Measurements from ENCODE around the gene ARPP21.

Gene ARPP21

GRCh38 chr3:35737527-35737926 lies 98.2 kb downstream of the ARPP21 start:
- Histone ChIP-seq H3K9me3 (ENCODE audit: control insufficient read depth, insufficient read depth, low read length) (no peaks in the 10 kb centered on the region), H3K27me3 (ENCODE audit: control insufficient read depth, insufficient read depth, low read length) (peaks cover 3% of the 10 kb centered on the region; the same call in 1 of the 2 replicates), H3K36me3 (ENCODE audit: control insufficient read depth, insufficient read depth, low read length) (no peaks in the 10 kb centered on the region), H3K4me1 (ENCODE audit: control insufficient read depth, insufficient read depth, low read length) (peaks cover 7% of the 10 kb centered on the region; the same call in 1 of the 2 replicates), H3K27ac (ENCODE audit: low read depth, low read length) (no peak overlapping the region), H3K4me3 (ENCODE audit: low read depth, low read length) (no peak overlapping the region), H3K9ac (ENCODE audit: low read depth, low read length) (no peak overlapping the region)

- H3K27me3 ChIP-seq (ENCODE audit: control insufficient read depth, insufficient read depth, low read length), result peaks cover 6% of the 10 kb centered on the region; the same call in 1 of the 2 replicates
- no peak overlapping the region for H3K27ac ChIP-seq (ENCODE audit: low read depth, low read length)
- H3K9me3 ChIP-seq (ENCODE audit: control insufficient read depth, insufficient read depth, low read length), result no peaks in the 10 kb centered on the region
- H3K4me3 ChIP-seq (ENCODE audit: low read depth, low read length), result no peak overlapping the region
- no peaks in the 10 kb centered on the region for H3K36me3 ChIP-seq (ENCODE audit: control insufficient read depth, insufficient read depth, low read length)
- H3K9ac ChIP-seq (ENCODE audit: low read depth, low read length), result no peak overlapping the region
- peaks cover 7% of the 10 kb centered on the region; the same call in 1 of the 2 replicates for H3K4me1 ChIP-seq (ENCODE audit: control insufficient read depth, insufficient read depth, low read length)
Observed at GRCh38 chr3:35737934-35738706, 98.8 kb downstream of the ARPP21 start.

GRCh38 chr3:35739181-35739809 lies 100.0 kb downstream of the ARPP21 start:
- Histone ChIP-seq H3K27me3 (ENCODE audit: control insufficient read depth, insufficient read depth, low read length) (peaks cover 18% of the 10 kb centered on the region), H3K36me3 (ENCODE audit: control insufficient read depth, insufficient read depth, low read length) (no peaks in the 10 kb centered on the region), H3K9me3 (ENCODE audit: control insufficient read depth, insufficient read depth, low read length) (no peaks in the 10 kb centered on the region), H3K9ac (ENCODE audit: low read depth, low read length) (no peak overlapping the region), H3K27ac (ENCODE audit: low read depth, low read length) (no peak overlapping the region), H3K4me3 (ENCODE audit: low read depth, low read length) (no peak overlapping the region), H3K4me1 (ENCODE audit: control insufficient read depth, insufficient read depth, low read length) (peaks cover 8% of the 10 kb centered on the region)

GRCh38 chr3:35739964-35740527 lies 100.7 kb downstream of the ARPP21 start:
- peaks cover 26% of the 10 kb centered on the region for H3K27me3 ChIP-seq (ENCODE audit: control insufficient read depth, insufficient read depth, low read length)
- no peak overlapping the region for H3K4me3 ChIP-seq (ENCODE audit: low read depth, low read length)
- H3K4me1 ChIP-seq (ENCODE audit: control insufficient read depth, insufficient read depth, low read length), result peaks cover 14% of the 10 kb centered on the region
- no peaks in the 10 kb centered on the region for H3K36me3 ChIP-seq (ENCODE audit: control insufficient read depth, insufficient read depth, low read length)
- no peak overlapping the region for H3K9ac ChIP-seq (ENCODE audit: low read depth, low read length)
- no peak overlapping the region for H3K27ac ChIP-seq (ENCODE audit: low read depth, low read length)
- no peaks in the 10 kb centered on the region for H3K9me3 ChIP-seq (ENCODE audit: control insufficient read depth, insufficient read depth, low read length)

- Histone ChIP-seq H3K27ac (ENCODE audit: low read depth, low read length) (no peak overlapping the region), H3K4me3 (ENCODE audit: low read depth, low read length) (no peak overlapping the region), H3K9ac (ENCODE audit: low read depth, low read length) (no peak overlapping the region), H3K36me3 (ENCODE audit: control insufficient read depth, insufficient read depth, low read length) (no peaks in the 10 kb centered on the region), H3K4me1 (ENCODE audit: control insufficient read depth, insufficient read depth, low read length) (peaks cover 14% of the 10 kb centered on the region), H3K9me3 (ENCODE audit: control insufficient read depth, insufficient read depth, low read length) (no peaks in the 10 kb centered on the region), H3K27me3 (ENCODE audit: control insufficient read depth, insufficient read depth, low read length) (peaks cover 49% of the 10 kb centered on the region)
Observed at GRCh38 chr3:35743218-35743617, 103.9 kb downstream of the ARPP21 start.

- peaks cover 49% of the 10 kb centered on the region for H3K27me3 ChIP-seq (ENCODE audit: control insufficient read depth, insufficient read depth, low read length)
Observed at GRCh38 chr3:35744419-35744818, 105.1 kb downstream of the ARPP21 start.

GRCh38 chr3:35745351-35745750 lies 106.0 kb downstream of the ARPP21 start:
- no peaks in the 10 kb centered on the region for H3K36me3 ChIP-seq (ENCODE audit: control insufficient read depth, insufficient read depth, low read length)
- H3K4me1 ChIP-seq (ENCODE audit: control insufficient read depth, insufficient read depth, low read length), result peaks cover 13% of the 10 kb centered on the region
- no peak overlapping the region for H3K4me3 ChIP-seq (ENCODE audit: low read depth, low read length)
- H3K27me3 ChIP-seq (ENCODE audit: control insufficient read depth, insufficient read depth, low read length), result peaks cover 49% of the 10 kb centered on the region
- H3K9ac ChIP-seq (ENCODE audit: low read depth, low read length), result no peak overlapping the region
- no peak overlapping the region for H3K27ac ChIP-seq (ENCODE audit: low read depth, low read length)
- no peaks in the 10 kb centered on the region for H3K9me3 ChIP-seq (ENCODE audit: control insufficient read depth, insufficient read depth, low read length)

More at GRCh38 chr3:35744419-35744818, 105.1 kb downstream of the ARPP21 start:
- Histone ChIP-seq H3K4me1 (ENCODE audit: control insufficient read depth, insufficient read depth, low read length) (peaks cover 16% of the 10 kb centered on the region), H3K36me3 (ENCODE audit: control insufficient read depth, insufficient read depth, low read length) (no peaks in the 10 kb centered on the region), H3K9me3 (ENCODE audit: control insufficient read depth, insufficient read depth, low read length) (no peaks in the 10 kb centered on the region), H3K9ac (ENCODE audit: low read depth, low read length) (no peak overlapping the region), H3K27ac (ENCODE audit: low read depth, low read length) (no peak overlapping the region), H3K4me3 (ENCODE audit: low read depth, low read length) (no peak overlapping the region)

- Histone ChIP-seq H3K4me1 (ENCODE audit: control insufficient read depth, insufficient read depth, low read length) (peaks cover 13% of the 10 kb centered on the region), H3K4me3 (ENCODE audit: low read depth, low read length) (no peak overlapping the region), H3K27ac (ENCODE audit: low read depth, low read length) (no peak overlapping the region), H3K9me3 (ENCODE audit: control insufficient read depth, insufficient read depth, low read length) (no peaks in the 10 kb centered on the region), H3K9ac (ENCODE audit: low read depth, low read length) (no peak overlapping the region), H3K27me3 (ENCODE audit: control insufficient read depth, insufficient read depth, low read length) (peaks cover 49% of the 10 kb centered on the region), H3K36me3 (ENCODE audit: control insufficient read depth, insufficient read depth, low read length) (no peaks in the 10 kb centered on the region)
Observed at GRCh38 chr3:35745802-35746484, 106.6 kb downstream of the ARPP21 start.

GRCh38 chr3:35746492-35746891 lies 107.2 kb downstream of the ARPP21 start:
- Histone ChIP-seq H3K4me3 (ENCODE audit: low read depth, low read length) (no peak overlapping the region), H3K9ac (ENCODE audit: low read depth, low read length) (no peak overlapping the region), H3K9me3 (ENCODE audit: control insufficient read depth, insufficient read depth, low read length) (no peaks in the 10 kb centered on the region), H3K27me3 (ENCODE audit: control insufficient read depth, insufficient read depth, low read length) (peaks cover 49% of the 10 kb centered on the region), H3K4me1 (ENCODE audit: control insufficient read depth, insufficient read depth, low read length) (peaks cover 13% of the 10 kb centered on the region), H3K27ac (ENCODE audit: low read depth, low read length) (no peak overlapping the region), H3K36me3 (ENCODE audit: control insufficient read depth, insufficient read depth, low read length) (no peaks in the 10 kb centered on the region)

- Histone ChIP-seq H3K9ac (ENCODE audit: low read depth, low read length) (no peak overlapping the region), H3K9me3 (ENCODE audit: control insufficient read depth, insufficient read depth, low read length) (no peaks in the 10 kb centered on the region), H3K36me3 (ENCODE audit: control insufficient read depth, insufficient read depth, low read length) (no peaks in the 10 kb centered on the region), H3K4me1 (ENCODE audit: control insufficient read depth, insufficient read depth, low read length) (peaks cover 16% of the 10 kb centered on the region), H3K27ac (ENCODE audit: low read depth, low read length) (no peak overlapping the region), H3K4me3 (ENCODE audit: low read depth, low read length) (no peak overlapping the region), H3K27me3 (ENCODE audit: control insufficient read depth, insufficient read depth, low read length) (peaks cover 42% of the 10 kb centered on the region)
Observed at GRCh38 chr3:35748144-35748543, 108.8 kb downstream of the ARPP21 start.
